COR-L47 (cell line): ENCODE measurements around the gene CDK19.
A peak's percentile ranks its signal among the peaks of the same experiment; 100 is the strongest.
"Not testable (repeated sequence)": the region's sequence is repeated elsewhere in the genome, so short reads cannot be mapped to it uniquely, and the experiment has no call there.

ENCODE experiments used
- DNase-seq: peaks from one replicate; lab custom pipeline; 2025; lab: John Stamatoyannopoulos, UW

CDK19 gene

DNA sequence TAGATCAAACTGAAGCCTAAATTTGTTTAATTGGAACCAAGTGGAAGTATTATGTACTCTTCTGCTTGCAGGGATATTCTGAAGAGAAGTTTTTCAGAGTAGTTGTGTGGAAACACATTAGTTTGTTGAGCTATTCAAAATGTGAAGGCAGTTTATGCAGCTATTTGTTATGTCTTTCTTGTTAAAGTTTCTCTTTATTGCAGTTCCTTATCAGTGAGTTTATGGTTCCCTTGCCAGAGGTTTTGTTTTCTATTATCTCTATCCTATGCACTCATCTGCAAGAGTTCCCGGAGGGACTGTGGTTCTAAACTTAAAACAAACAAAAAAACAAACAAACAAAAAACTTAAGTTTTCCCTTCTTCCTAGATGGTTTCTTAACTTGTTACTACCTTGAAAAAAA, 195.2 kb downstream of the CDK19 start:
- DNase-seq, result no peak

DNA sequence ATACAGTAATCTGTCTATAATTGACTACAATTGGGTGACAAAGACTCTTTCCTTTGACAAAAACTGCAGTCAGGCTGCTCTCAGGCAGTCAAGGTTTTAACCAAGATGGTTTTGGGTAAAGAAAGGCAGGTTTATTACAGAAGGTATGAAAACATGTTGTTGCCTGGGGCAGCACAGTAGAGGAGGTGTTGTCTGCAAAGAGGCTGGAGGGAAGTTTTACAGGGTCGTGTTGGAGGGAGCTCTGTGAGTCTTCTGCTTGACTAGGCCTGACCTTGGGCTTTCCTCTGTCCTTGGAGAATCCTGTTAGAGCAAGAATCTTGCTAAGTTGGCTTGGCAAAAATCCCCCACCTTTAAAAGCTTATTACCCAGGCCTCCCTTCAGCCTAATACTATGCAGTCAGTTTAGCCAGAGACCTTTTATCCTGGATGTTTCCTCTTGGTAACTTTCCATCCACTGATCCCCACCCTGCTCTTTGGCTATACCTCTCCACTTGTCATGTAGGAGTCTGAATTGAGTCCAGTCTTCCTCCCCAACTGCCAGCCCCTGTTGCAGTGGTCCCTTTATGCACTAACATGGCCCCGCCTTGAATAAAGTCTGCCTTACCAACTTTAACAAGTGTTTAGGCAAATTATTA, 195.9 kb downstream of the CDK19 start:
- no peak for DNase-seq

DNA sequence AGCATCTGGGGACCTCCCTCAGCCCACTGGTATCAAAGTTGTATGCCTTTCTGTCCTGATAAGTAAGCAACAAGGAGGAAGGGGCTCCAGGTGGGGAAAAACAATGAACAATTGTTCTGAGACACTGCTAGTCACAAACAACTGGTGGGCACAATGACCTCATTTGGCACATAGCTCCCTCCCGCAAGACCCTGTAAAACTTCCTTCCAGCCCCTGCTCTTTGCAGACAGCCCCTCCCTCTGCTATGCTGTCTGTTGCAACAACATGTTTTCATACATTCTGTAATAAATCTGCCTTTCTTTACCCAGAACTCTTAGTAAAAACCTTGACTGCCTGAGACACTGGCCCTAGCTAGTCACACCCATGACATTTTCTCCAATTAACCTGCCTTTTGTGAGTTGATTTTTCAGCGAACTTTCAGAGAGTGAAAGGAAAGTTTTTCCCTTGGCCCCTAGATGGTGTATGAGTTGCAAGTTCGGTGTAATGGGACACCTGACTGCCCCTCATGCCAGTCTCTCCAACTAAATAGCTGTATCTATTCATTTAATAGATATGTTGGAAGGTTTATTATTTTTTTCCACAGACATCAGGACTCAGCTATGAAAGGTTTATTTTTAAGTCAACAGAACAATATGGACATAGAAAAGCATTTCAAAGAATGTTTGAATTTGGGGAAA, 196.5 kb downstream of the CDK19 start:
- peak; percentile 0 for DNase-seq

DNA sequence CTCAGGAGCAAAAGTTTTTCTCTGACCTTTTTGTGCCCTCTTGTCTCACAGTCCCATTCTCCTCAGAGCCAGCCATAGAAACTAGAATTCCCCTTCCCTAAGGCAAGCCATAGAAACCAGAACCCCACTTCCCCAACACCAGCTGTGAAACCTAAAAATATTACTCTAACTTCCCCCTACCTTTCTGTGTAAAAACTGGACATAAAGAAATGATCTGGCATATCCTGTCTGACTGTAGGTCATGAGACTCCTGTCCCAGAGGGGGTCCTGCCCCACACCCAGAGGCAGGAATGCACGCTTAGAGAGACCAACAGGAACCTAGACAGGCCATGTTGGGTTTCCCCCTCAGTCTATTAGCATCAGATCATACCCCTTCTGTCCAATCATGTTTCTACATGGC, 198.2 kb downstream of the CDK19 start:
- no peak for DNase-seq

DNA sequence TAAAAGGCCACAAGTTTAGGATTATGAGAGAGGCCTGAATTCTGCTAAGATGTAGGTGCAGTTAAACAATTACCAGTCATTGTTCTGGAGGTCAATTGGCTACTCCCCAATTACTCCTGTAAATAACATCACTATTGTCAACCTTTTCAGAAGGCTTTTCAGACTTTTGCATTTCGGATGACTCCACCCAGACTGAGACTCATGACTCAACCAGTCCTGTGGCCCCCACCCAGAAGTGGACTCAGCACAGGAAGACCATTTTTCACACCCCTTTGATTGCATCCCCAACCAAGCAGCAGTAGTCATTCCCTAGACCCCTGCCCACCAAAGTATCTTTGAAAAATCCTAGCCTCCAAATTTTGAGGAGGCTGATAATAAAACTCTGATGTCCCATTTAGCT, 199.5 kb downstream of the CDK19 start:
- DNase-seq, result no peak

DNA sequence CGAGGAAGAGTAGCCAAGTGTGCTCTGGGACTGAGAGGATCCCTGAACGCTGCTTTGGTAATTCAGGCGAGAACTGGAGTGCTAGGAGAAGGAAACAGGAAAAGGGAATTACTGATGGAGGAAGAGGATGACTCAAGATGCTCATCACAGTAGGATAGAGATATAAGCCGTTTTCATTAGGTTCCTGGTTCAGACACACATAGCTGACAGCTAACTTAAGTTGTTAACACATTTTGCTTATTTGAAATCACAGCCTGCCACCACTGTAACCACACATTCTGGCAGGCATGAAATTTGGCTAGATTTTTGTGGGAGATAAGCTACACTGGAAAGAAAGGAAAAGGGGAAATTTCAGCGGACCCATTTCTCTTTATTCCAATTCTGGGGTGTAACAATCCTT, 200.7 kb downstream of the CDK19 start:
- DNase-seq, result no peak

DNA sequence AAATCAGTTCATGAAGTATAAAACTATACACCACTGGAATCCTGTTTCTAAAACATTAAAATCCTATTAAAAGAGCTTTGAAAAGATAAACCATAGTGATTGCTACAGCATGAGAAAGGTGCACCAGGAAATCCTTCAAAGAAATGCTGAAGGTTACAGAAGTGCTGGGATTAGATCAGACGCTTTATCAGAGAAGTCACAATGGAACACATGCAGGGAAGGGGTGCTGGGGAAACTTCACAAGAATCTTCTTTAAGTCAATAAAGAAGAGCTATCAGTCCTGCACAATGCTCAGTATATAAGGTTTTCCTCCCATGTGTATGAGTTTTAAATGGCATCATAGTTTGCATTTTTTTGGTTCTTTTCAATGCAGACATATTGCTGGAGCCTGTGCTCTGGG, 201.2 kb downstream of the CDK19 start:
- no peak for DNase-seq

DNA sequence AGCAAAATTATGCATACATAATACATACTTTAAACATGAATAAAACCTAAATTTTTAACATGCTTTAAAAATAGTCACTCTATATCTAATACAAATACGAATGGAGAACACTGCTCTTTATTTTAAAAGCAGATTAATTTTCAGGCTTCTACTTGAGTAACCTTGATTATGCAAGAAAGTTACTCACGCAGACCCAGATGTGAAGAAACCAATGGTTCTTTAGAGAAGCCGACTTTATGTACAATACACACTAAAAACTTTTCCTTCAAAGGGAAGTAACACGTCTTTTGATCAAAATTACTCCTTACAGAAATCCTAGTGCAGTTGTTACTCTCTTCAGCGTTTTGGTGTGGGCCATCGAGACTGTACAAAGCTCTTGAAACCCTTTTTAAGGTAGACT, 201.9 kb downstream of the CDK19 start:
- DNase-seq, result no peak

DNA sequence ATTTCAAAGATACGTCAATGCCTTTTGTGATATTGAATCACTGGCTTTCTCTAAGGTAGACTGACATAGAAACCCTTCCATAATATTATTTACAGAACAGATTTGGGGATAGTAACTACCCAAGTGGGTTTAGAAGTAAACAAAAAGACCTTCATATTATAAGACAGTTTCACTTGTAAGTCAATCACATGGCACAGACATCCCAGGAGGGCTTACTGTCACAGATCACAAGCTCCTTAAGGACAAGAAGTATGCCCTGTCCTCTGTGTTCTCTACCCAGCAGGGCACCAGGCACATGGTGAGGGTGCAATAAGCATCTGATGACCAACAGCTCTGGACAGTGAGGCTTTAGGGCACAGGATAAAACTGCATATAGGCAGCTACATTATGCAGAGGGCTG, 203.0 kb downstream of the CDK19 start:
- no peak for DNase-seq

DNA sequence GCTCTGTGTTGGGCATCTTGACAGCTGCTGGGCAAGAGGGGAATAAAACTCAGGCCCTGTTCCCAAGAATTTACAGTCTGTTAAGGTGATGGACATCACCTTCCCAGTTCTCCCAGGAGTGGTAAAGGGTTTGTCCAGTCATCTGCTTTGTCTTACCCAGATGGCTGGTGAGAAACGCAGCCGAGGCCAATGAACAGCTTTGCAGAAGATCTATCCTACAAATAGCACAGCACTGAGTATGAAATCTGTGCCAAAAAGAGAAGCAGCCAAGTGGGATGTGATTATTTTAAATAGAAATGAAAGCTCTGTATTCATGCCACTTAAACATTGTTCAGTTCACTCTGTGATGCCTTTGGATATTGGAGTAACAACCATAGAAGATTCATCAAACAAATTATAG, 206.2 kb downstream of the CDK19 start:
- DNase-seq, result no peak

DNA sequence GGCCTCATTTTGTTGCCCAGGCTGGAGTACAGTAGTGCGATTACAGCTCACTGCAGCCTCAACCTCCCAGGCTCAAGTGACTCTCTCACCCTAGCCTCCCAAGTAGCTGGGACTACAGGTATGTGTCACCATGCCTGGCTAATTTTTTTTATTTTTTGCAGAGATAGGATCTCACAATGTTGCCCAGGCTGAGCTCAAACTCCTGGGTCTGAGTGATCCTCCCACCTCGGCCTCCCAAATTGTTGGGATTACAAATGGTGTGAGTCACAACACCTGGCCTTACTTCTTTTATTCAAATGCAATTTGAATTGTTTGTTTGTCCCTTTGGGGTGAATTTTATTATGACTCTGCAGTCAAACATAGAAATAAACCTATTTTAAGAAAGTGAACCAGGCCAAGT, 207.1 kb downstream of the CDK19 start:
- DNase-seq, result no peak

DNA sequence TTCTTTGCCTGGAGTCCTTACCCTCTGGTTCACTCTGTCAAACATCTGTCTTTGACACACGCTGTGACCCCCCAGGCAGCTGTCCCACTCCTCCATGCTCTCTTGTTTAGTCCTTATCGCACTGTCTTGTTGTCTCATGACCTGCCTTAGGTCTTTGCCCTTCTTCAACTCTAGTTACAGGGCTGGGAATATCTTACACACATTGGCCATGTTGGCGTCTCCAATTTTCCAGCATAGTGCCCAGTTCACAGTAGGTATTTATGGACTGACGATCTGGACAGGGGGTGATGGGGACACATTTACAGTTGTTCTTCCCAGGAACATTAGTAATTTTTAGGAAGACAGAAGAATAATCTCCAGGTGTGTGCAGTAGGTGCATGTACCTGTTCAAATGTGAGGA, 209.1 kb downstream of the CDK19 start:
- no peak for DNase-seq

DNA sequence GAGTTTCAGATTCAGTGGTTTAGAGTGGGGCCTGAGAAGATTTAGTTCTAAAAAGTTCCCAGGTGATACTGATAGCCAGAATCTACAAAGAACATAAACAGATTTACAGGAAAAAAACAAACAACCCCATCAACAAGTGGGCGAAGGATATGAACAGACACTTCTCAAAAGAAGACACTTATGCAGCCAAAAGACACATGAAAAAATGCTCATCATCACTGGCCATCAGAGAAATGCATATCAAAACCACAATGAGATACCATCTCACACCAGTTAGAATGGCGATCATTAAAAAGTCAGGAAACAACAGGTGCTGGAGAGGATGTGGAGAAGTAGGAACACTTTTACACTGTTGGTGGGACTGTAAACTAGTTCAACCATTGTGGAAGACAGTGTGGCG, 214.6 kb downstream of the CDK19 start:
- not testable (repeated sequence) for DNase-seq

DNA sequence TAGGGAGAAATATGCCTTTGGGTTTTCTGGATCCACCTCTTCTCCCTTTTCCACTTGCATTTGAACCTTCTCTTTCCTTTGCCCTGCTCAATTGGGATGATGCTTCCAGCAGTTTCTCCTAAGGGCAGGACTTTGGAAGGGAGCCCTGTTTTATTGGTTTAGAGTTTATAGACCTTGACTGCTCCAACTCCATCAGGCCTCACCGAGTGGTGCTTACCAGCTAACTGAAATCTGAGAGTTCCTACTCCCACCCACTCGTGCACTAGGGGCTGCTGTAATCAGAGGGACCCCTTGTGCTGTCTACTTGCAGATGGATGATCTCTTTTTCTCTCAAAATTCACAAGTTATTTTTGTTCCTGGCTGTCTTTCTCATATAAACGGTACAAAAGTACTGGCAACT, 217.5 kb downstream of the CDK19 start:
- DNase-seq, result no peak

DNA sequence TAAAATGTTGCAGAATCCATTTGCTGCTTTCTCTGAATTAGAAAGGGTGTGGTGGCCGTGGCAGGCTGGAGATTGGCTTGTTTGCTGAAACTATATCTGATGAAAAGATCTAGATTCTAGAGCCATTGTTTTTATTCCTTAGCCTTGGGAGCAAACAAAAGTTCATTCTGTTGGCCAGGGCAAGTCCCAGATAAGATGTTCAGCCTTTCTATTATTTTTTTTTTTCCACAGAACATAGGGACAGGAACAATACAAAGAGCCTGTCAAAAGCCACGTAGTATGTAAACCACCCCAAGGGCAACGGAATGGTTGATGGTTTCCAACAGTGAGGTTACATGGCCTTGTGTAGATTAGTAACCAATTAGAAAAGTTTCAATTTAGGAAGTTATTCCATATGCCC, 218.9 kb downstream of the CDK19 start:
- no peak for DNase-seq

DNA sequence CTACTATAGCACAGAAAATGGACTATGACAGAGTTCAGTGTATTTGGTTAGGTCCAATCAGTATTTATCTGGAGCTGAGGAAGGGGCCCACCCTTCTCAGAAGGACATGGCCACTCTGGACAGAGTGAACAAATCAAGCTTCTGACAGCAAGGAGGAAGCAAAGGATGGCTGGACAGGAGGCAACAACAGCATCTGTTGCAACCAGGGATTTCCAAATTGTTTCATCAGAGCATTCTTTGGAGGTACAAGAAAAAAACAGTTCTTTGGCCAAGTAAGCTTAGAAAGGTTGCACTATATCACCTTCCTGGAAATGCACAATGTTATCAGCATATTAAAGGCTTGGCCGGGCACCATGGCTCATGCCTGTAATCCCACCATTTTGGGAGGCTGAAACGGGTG, 220.2 kb downstream of the CDK19 start:
- no peak for DNase-seq

DNA sequence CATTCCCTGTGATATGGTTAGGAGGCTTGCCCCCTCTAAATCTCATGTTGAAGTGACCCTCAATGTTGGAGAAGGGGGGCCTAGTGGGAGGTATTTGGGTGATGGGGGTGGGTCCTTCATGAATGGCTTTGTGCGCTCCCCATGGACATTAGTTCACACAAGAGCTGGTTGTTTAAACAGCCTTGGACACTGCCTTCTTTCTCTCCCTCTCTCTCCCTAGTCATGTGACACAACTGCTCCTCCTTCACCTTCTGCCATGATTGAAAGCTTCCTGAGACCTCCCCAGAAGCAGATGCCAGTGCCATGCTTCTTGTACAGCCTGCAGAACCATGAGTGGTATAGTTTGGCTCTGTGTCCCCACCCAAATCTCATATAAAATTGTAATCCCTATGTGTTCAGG, 221.6 kb downstream of the CDK19 start:
- no peak for DNase-seq

DNA sequence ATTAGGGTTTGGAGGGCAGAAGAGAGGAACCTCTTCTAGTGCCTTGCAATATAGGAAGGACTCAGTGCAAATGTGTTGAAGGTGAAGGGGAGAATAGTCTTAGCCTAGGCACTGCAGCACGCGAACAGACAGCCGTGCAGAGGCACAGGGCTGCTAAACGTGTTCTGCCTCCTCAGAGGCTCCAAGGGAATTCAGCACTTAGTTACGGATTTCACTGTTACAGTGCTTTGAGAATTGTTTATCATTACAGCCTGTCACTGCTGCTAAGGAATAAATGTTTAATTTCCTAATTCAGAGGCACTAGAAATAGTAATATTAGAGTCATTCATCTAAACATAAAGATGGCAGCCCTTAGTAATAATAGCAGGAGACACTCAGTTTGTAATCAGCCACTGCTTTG, 222.5 kb downstream of the CDK19 start:
- no peak for DNase-seq

DNA sequence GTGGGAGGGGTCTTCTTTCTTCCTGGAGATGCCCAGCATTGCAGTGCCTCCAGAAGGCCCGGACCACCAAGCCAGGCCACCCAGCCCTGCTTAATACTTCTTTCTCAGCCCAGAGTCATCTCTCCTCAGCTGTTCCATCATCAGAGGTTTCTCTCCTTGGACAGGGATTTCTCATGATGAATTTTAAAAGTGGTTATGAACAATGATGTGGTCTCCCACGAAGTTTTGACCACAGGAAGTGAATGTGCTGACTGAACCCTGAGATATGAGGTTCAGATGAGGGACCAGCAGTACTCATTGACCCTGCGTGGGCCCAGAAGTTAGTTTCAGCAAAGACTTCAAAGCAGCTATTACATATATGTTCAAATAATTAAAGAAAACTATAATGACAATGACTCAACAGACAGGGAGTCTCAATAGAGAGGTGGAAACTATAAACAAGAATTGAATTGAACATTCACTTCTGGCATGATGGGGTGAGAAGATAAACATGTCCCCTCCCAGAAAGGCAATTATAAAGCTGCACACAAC, 224.4 kb downstream of the CDK19 start:
- no peak for DNase-seq

DNA sequence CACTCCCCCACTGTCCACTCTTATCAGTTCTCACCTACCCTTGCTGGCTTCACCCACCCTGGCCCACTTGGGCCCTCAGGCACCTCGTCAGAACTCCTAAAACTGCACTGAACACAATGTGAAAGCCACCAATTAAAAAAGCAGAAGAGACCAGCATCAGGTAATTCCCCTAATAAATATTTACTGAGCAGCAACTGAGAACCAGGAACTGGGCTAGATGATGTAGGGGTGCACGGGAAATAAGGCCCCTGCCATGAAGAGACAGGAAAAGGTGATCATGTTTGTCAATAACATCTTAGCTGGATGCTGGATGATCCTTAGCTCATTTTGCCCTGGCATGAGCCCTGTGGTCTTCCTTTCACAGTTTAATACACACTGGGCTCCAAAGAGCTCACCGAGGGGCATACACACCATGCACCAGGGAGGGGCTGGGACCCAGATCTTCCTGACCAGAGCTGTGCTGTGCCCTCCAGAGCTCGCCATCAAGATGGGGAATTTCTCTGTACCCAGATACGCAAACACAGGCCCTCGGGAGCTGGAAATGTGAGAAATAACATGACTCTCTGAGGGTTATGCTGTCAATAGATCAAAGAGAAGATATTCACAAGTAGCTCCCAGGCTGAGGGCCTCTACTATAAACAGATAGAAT, 225.3 kb downstream of the CDK19 start:
- DNase-seq, result no peak

DNA sequence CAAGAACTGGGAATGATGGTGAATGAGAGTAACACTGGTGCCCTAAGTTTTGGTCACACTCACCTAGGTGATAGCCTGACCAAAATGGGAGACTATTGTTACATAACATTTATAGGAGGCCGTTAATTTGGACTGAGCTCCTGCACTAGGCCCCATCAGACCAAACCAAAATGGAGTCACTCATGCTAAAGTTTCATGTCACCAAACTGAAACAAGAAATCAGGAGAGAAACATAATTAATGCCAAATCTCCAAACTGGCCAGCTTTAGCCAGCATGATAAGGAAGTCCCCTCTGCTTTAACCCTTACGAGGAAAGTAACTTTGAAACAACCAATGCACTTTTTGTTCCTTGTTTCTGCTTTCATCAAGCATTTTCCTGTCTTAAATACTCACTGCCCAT, 227.9 kb downstream of the CDK19 start:
- DNase-seq, result no peak

DNA sequence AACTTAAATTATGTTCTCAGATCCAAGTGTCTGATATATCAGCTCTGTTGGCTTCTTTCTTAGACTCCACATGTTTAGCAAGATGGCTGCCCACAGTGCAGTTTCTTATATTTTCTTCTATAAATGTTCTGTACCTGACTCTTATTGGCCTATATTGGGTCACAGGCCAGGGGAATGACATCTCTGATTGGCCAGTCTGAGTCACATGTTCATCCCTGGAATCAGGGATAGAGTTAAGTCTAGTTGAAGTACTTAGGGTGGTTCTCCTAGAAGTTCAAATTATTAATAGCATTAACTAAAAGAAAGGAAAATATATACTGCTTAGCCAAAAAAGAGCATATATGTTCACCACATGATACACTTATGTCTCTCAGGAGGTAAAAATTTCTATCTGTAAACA, 233.6 kb downstream of the CDK19 start:
- no peak for DNase-seq

DNA sequence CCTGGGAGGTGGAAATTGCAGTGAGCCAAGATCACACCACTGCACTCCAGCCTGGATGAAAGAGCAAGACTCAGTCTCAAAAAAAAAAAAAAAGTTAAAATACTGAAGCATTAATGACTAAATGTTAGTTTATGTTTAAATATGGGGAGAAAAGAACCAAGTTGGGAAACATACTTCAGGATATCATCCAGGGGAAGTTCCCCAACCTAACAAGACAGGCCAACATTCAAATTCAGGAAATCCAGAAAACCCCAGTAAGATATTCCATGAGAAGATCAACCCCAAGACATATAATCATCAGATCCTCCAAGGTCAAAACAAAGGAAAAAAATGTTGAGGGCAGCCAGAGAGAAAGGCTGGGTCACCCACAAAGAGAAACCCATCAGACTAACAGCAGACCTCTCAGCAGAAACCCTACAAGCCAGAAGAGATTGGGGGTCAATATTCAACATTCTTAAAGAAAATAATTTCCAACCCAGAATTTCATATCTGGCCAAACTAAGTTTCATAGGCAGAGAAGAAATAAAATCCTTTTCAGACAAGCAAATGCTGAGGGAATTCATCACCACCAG, 237.6 kb downstream of the CDK19 start:
- DNase-seq, result not testable (repeated sequence)
